Naive B cell (primary cell): ENCODE results near the gene RACGAP1. TPM values are rescaled to one million over a fixed set of nuclear protein-coding genes. Genes with fewer than 3 reads are reported as not detected.

ENCODE experiments used
- polyA plus RNA-seq, 6 donors: library from polyadenylated mRNA; unstranded; fragments of 300-500 nt; fragmentation: Illumina TruSeq; gene quantifications; one replicate each; pipeline ENCODE4 v1.2.3, GENCODE V29; 2021; ENCODE audit warnings: low read depth in 6 of 6

The RACGAP1 gene
- polyA plus RNA-seq, 6 donors from 2014 or later: 4.7 to 9.0 (median 8.7) TPM; not detected in 1

Other genes with a start within 250 kb of the RACGAP1 start
- 1 to 10 TPM in 3 of 6 donors, under 1 TPM in 2, not detected in 1; 0.70 to 4.0 (median 1.2) TPM for gene NCKAP5L, start 197.1 kb downstream of the RACGAP1 start, polyA plus RNA-seq
- gene BCDIN3D, start 182.4 kb downstream of the RACGAP1 start, polyA plus RNA-seq: 10 to 100 TPM in 1 of 6 donors, 1 to 10 TPM in 5; 7.2 to 10.7 (median 9.0) TPM
- not detected for gene FAIM2, start 121.6 kb downstream of the RACGAP1 start, polyA plus RNA-seq
- gene AQP2, start 74.8 kb downstream of the RACGAP1 start, polyA plus RNA-seq: not detected
- gene AQP5, start 63.6 kb downstream of the RACGAP1 start, polyA plus RNA-seq: not detected
- not detected for gene AQP6, start 52.5 kb downstream of the RACGAP1 start, polyA plus RNA-seq
- not detected for gene ASIC1, start 32.1 kb upstream of the RACGAP1 start, polyA plus RNA-seq
- 10 to 100 TPM; 13.1 to 28.1 (median 21.0) TPM for gene SMARCD1, start 59.8 kb upstream of the RACGAP1 start, polyA plus RNA-seq
- gene GPD1, start 78.5 kb upstream of the RACGAP1 start, polyA plus RNA-seq: not detected
- gene COX14, start 86.7 kb upstream of the RACGAP1 start, polyA plus RNA-seq: 100 to 1,000 TPM; 171 to 225 (median 208) TPM
- 100 to 1,000 TPM in 1 of 6 donors, 10 to 100 TPM in 5; 45.2 to 126 (median 55.7) TPM for gene CERS5, start 141.9 kb upstream of the RACGAP1 start, polyA plus RNA-seq